Neural cell (in vitro differentiated cells): ENCODE results near the gene GRIA2. TPM values are rescaled to one million over a fixed set of nuclear protein-coding genes. Genes with fewer than 3 reads are reported as not detected.
"Not testable (repeated sequence)": the region's sequence is repeated elsewhere in the genome, so short reads cannot be mapped to it uniquely, and the experiment has no call there.

Source experiments
- H2AFZ ChIP-seq: fragments of 200-600, 300-800 bp; sonication (generic), shearing (Covaris generic); 2 replicates; pipeline ENCODE4 v1.6.0; 2014; ENCODE audit warnings: low read depth, mild to moderate bottlenecking, antibody characterized with exemption, low read length, moderate library complexity
- H3F3A ChIP-seq: fragments of 200-600 bp; shearing (Covaris generic); 2 replicates; pipeline ENCODE4 v1.6.1; 2016; ENCODE audit warnings: mild to moderate bottlenecking, moderate library complexity, mixed read lengths, antibody characterized with exemption, low read length; ENCODE audit not compliant: insufficient read depth, poor library complexity, severe bottlenecking
- H3K27ac ChIP-seq: fragments of 200-600, 300-800 bp; sonication (generic), shearing (Covaris generic); 2 replicates; pipeline ENCODE4 v1.5.1; 2014; ENCODE audit warnings: mild to moderate bottlenecking, low read length, moderate library complexity
- H3K27me3 ChIP-seq: fragments of 300-800, 200-600 bp; sonication (generic), shearing (Covaris generic); 2 replicates; pipeline ENCODE4 v1.6.0; 2014; ENCODE audit warnings: mild to moderate bottlenecking, low read depth, low read length, moderate library complexity; ENCODE audit not compliant: insufficient read depth
- H3K36me3 ChIP-seq: fragments of 300-800, 200-600 bp; sonication (generic), shearing (Covaris generic); 2 replicates; pipeline ENCODE4 v1.5.1; 2014; ENCODE audit warnings: mild to moderate bottlenecking, antibody characterized with exemption, low read length, moderate library complexity; ENCODE audit not compliant: insufficient read depth
- H3K4me2 ChIP-seq: fragments of 300-800, 200-600 bp; sonication (generic), shearing (Covaris generic); 2 replicates; pipeline ENCODE4 v1.6.0; 2014; ENCODE audit warnings: mild to moderate bottlenecking, low read length
- H3K4me3 ChIP-seq: fragments of 300-800, 200-600 bp; sonication (generic), shearing (Covaris generic); 2 replicates; pipeline ENCODE4 v1.5.1; 2014; ENCODE audit warnings: mild to moderate bottlenecking, low read length, moderate library complexity
- H3K79me2 ChIP-seq: fragments of 200-600 bp; shearing (Covaris generic); replicated peaks from 2 replicates; pipeline ENCODE4 v1.6.0; 2014; ENCODE audit warnings: mild to moderate bottlenecking, low read length, moderate library complexity; ENCODE audit not compliant: insufficient read depth
- H3K9ac ChIP-seq: fragments of 300-800, 200-600 bp; sonication (generic), shearing (Covaris generic); 2 replicates; pipeline ENCODE4 v1.6.1; 2016; ENCODE audit warnings: mild to moderate bottlenecking, low read length, mixed read lengths
- H3K9me2 ChIP-seq: fragments of 200-600 bp; shearing (Covaris generic); 2 replicates; pipeline ENCODE4 v1.6.1; 2016; ENCODE audit warnings: mild to moderate bottlenecking, low read length, mixed read lengths; ENCODE audit not compliant: insufficient read depth
- H3K9me3 ChIP-seq: fragments of 200-600, 300-800 bp; sonication (generic), shearing (Covaris generic); 2 replicates; pipeline ENCODE4 v1.6.1; 2016; ENCODE audit warnings: mild to moderate bottlenecking, mixed run types, low read length, moderate library complexity, mixed read lengths
- H4K20me1 ChIP-seq: fragments of 200-600 bp; shearing (Covaris generic); 2 replicates; pipeline ENCODE4 v1.6.1; 2016; ENCODE audit warnings: mild to moderate bottlenecking, mixed run types; ENCODE audit not compliant: insufficient read depth
- CTCF ChIP-seq: fragments of 450-650 bp; IDR thresholded peaks from 2 replicates; pipeline ENCODE4 v1.5.1; 2014; ENCODE audit warnings: antibody characterized with exemption, mild to moderate bottlenecking, moderate library complexity; ENCODE audit not compliant: poor library complexity, severe bottlenecking
- EP300 ChIP-seq: fragments of 450-650 bp; conservative IDR thresholded peaks from 2 replicates; pipeline ENCODE4 v1.6.1; 2014; ENCODE audit warnings: antibody characterized with exemption, mild to moderate bottlenecking, moderate library complexity; ENCODE audit not compliant: poor library complexity, severe bottlenecking
- EZH2 ChIP-seq: fragments of 200-600, 300-800 bp; shearing (Covaris generic), sonication (generic); IDR thresholded peaks from 2 replicates; pipeline ENCODE4 v1.6.1; 2014; ENCODE audit warnings: antibody characterized with exemption, low read length, borderline replicate concordance, mild to moderate bottlenecking; ENCODE audit not compliant: insufficient read depth, poor library complexity, severe bottlenecking
- MXI1 ChIP-seq: fragments of 450-650 bp; conservative IDR thresholded peaks from 2 replicates; pipeline ENCODE4 v1.6.1; 2014; ENCODE audit warnings: antibody characterized with exemption, mild to moderate bottlenecking; ENCODE audit not compliant: poor library complexity, severe bottlenecking
- POLR2AphosphoS5 ChIP-seq: IDR thresholded peaks from 2 replicates; pipeline ENCODE4 v1.6.1; 2012
- RAD21 ChIP-seq: fragments of 450-650 bp; conservative IDR thresholded peaks from 2 replicates; pipeline ENCODE4 v1.6.1; 2014; ENCODE audit warnings: antibody characterized with exemption, mild to moderate bottlenecking, moderate library complexity
- REST ChIP-seq: IDR thresholded peaks from 2 replicates; pipeline ENCODE4 v1.6.1; 2012; ENCODE audit warnings: borderline replicate concordance
- SMC3 ChIP-seq: fragments of 450-650 bp; conservative IDR thresholded peaks from 2 replicates; pipeline ENCODE4 v1.6.1; 2014; ENCODE audit warnings: antibody characterized with exemption, mild to moderate bottlenecking, moderate library complexity; ENCODE audit not compliant: poor library complexity
- TAF1 ChIP-seq: IDR thresholded peaks from 2 replicates; pipeline ENCODE4 v1.6.1; 2012; ENCODE audit warnings: low read depth
- polyA plus RNA-seq: library from polyadenylated mRNA; depleted of rRNA; stranded (reverse); fragments of >200 nt; gene quantifications from 2 replicates; pipeline ENCODE4 v1.2.3, GENCODE V29; 2014

GRIA2 gene
- polyA plus RNA-seq, 1 donor from 2014 or later, result 823 TPM

GRCh38 chr4:157245351-157245750 lies 24.8 kb downstream of the GRIA2 start:
- no peak for TF ChIP-seq MXI1
- no peak for TF ChIP-seq EP300
- no peak for TF ChIP-seq SMC3
- TF ChIP-seq RAD21, result no peak
- TF ChIP-seq REST, result no peak
- TF ChIP-seq TAF1, result no peak
- TF ChIP-seq EZH2, result no peak
- no peak for TF ChIP-seq POLR2AphosphoS5
- TF ChIP-seq CTCF, result no peak
- H3K9me2 ChIP-seq, result no peaks in the 10 kb centered on the region
- H3K36me3 ChIP-seq, result no peaks in the 10 kb centered on the region
- H3F3A ChIP-seq, result peaks cover 3% of the 10 kb centered on the region
- H3K9ac ChIP-seq, result no peak overlapping the region
- no peaks in the 10 kb centered on the region for H3K9me3 ChIP-seq
- H4K20me1 ChIP-seq, result peaks cover 16% of the 10 kb centered on the region
- no peak overlapping the region for H3K4me3 ChIP-seq
- H2AFZ ChIP-seq, result no peak overlapping the region
- H3K4me2 ChIP-seq, result no peak overlapping the region
- peaks cover 72% of the 10 kb centered on the region for H3K79me2 ChIP-seq
- no peak overlapping the region for H3K27ac ChIP-seq
- no peaks in the 10 kb centered on the region for H3K27me3 ChIP-seq

GRCh38 chr4:157246964-157247363 lies 26.4 kb downstream of the GRIA2 start:
- no peak overlapping the region for H3K27ac ChIP-seq
- H3K4me3 ChIP-seq, result no peak overlapping the region
- TF ChIP-seq EP300, result no peak
- no peak for TF ChIP-seq TAF1
- no peak for TF ChIP-seq CTCF
- TF ChIP-seq POLR2AphosphoS5, result no peak
- no peak for TF ChIP-seq EZH2
- TF ChIP-seq REST, result no peak
- TF ChIP-seq MXI1, result no peak
- TF ChIP-seq SMC3, result no peak
- no peak for TF ChIP-seq RAD21
- H3K36me3 ChIP-seq, result no peaks in the 10 kb centered on the region
- no peak overlapping the region for H3K4me2 ChIP-seq
- peaks cover 3% of the 10 kb centered on the region for H3F3A ChIP-seq
- H3K9me3 ChIP-seq, result no peaks in the 10 kb centered on the region
- peaks cover 65% of the 10 kb centered on the region for H3K79me2 ChIP-seq
- H2AFZ ChIP-seq, result no peak overlapping the region
- no peak overlapping the region for H3K9ac ChIP-seq
- H3K27me3 ChIP-seq, result no peaks in the 10 kb centered on the region
- peaks cover 16% of the 10 kb centered on the region for H4K20me1 ChIP-seq
- no peaks in the 10 kb centered on the region for H3K9me2 ChIP-seq

GRCh38 chr4:157258165-157258564 lies 37.6 kb downstream of the GRIA2 start:
- not testable (repeated sequence) for H2AFZ ChIP-seq, H3K27ac ChIP-seq, H3K4me3 ChIP-seq, H3K27me3 ChIP-seq, H3F3A ChIP-seq, H4K20me1 ChIP-seq, H3K9ac ChIP-seq, H3K9me3 ChIP-seq, H3K9me2 ChIP-seq, H3K4me2 ChIP-seq, H3K36me3 ChIP-seq
- peaks cover 31% of the 10 kb centered on the region for H3K79me2 ChIP-seq
